Hepatocyte (in vitro differentiated cells): ENCODE data around the gene FAM217A. TPM values are rescaled to one million over a fixed set of nuclear protein-coding genes. Genes with fewer than 3 reads are reported as not detected.
A peak's percentile ranks its signal among the peaks of the same experiment; 100 is the strongest.

Source experiments
- DNase-seq: peaks from one replicate; pipeline ENCODE4 v3.0.0-alpha.2; 2016; ENCODE audit warnings: low spot score
- H2AFZ ChIP-seq: fragments of 200-600 bp; sonication (generic); 2 replicates; pipeline ENCODE4 v1.6.0; 2016; ENCODE audit warnings: antibody characterized with exemption, mild to moderate bottlenecking
- H3K27ac ChIP-seq: fragments of 200-600 bp; sonication (generic); 2 replicates; pipeline ENCODE4 v1.5.1; 2016; ENCODE audit warnings: mild to moderate bottlenecking
- H3K27me3 ChIP-seq: fragments of 200-600 bp; sonication (generic); 2 replicates; pipeline ENCODE4 v1.6.1; 2016
- H3K36me3 ChIP-seq: fragments of 200-600 bp; sonication (generic); replicated peaks from 2 replicates; pipeline ENCODE4 v1.5.1; 2016; ENCODE audit warnings: low read depth; ENCODE audit not compliant: insufficient read depth
- H3K4me1 ChIP-seq: fragments of 200-600 bp; sonication (generic); 2 replicates; pipeline ENCODE4 v1.5.1; 2016; ENCODE audit warnings: mild to moderate bottlenecking, moderate library complexity; ENCODE audit not compliant: insufficient read depth
- H3K4me2 ChIP-seq: fragments of 200-600 bp; sonication (generic); 2 replicates; pipeline ENCODE4 v1.6.0; 2016
- H3K4me3 ChIP-seq: fragments of 200-600 bp; sonication (generic); 2 replicates; pipeline ENCODE4 v1.5.1; 2016; ENCODE audit warnings: mild to moderate bottlenecking
- H3K79me2 ChIP-seq: fragments of 200-600 bp; sonication (generic); 2 replicates; pipeline ENCODE4 v1.6.0; 2017; ENCODE audit warnings: mild to moderate bottlenecking
- H3K9me2 ChIP-seq: fragments of 200-600 bp; sonication (generic); replicated peaks from 2 replicates; pipeline ENCODE4 v1.6.0; 2017; ENCODE audit warnings: mild to moderate bottlenecking; ENCODE audit not compliant: insufficient read depth
- H3K9me3 ChIP-seq: fragments of 200-600 bp; sonication (generic); 2 replicates; pipeline ENCODE4 v1.5.1; 2016; ENCODE audit warnings: low read depth, mild to moderate bottlenecking
- H4K20me1 ChIP-seq: fragments of 200-600 bp; sonication (generic); 2 replicates; pipeline ENCODE4 v1.6.0; 2016; ENCODE audit warnings: mild to moderate bottlenecking; ENCODE audit not compliant: insufficient read depth, poor library complexity, severe bottlenecking
- EZH2 ChIP-seq: fragments of 200-600 bp; sonication (generic); IDR thresholded peaks from 2 replicates; pipeline ENCODE4 v1.6.1; 2016; ENCODE audit warnings: antibody characterized with exemption, mild to moderate bottlenecking, borderline replicate concordance
- EZH2phosphoT487 ChIP-seq: fragments of 200-600 bp; sonication (generic); IDR thresholded peaks from one replicate; pipeline ENCODE4 v1.6.1; 2018; ENCODE audit warnings: antibody characterized with exemption, mild to moderate bottlenecking, low read depth, moderate library complexity; ENCODE audit not compliant: unreplicated experiment, severe bottlenecking
- WGBS: methylation state at CpG from one replicate; pipeline ENCODE4 v1.1.6; 2016; ENCODE audit warnings: low lambda C conversion rate; ENCODE audit errors: missing lambda C conversion rate; 5-methylcytosine and 5-hydroxymethylcytosine counted together
- polyA plus RNA-seq: library from polyadenylated mRNA; unstranded; fragments of >200 nt; fragmentation: Nextera tagmentation; extraction: Ambion mirVana; gene quantifications from 2 replicates; pipeline ENCODE4 v1.2.1, GENCODE V29; 2016
- total RNA-seq: library from RNA; depleted of rRNA; stranded (reverse); fragments of >200 nt; gene quantifications from 2 replicates; pipeline ENCODE4 v1.2.3, GENCODE V29; 2014
- TF ChIP-seq, protein P1 (sequence below): fragments of 200-600 bp; sonication (generic); IDR thresholded peaks from 2 replicates; pipeline ENCODE4 v1.5.1; 2016; ENCODE audit warnings: antibody characterized with exemption, mild to moderate bottlenecking; ENCODE audit not compliant: poor library complexity

Gene FAM217A
- total and polyA plus RNA-seq, 2 experiments from 2014 or later = not detected

GRCh38 chr6:4102687-4103244 lies 23.8 kb upstream of the FAM217A start:
- no peaks in the 10 kb centered on the region for H4K20me1 ChIP-seq
- H3K27me3 ChIP-seq = no peaks in the 10 kb centered on the region
- peak overlapping the region; percentile 41 for H3K27ac ChIP-seq
- peaks cover 14% of the 10 kb centered on the region for H3K4me1 ChIP-seq
- H3K4me3 ChIP-seq = no peak overlapping the region
- no peak overlapping the region for H3K4me2 ChIP-seq
- no peaks in the 10 kb centered on the region for H3K79me2 ChIP-seq
- peak overlapping the region; percentile 38 for H2AFZ ChIP-seq
- no peaks in the 10 kb centered on the region for H3K9me3 ChIP-seq
- DNase-seq = no peak
- TF ChIP-seq EZH2phosphoT487 (no peak), EZH2 (no peak)
- TF ChIP-seq, protein P1, sequence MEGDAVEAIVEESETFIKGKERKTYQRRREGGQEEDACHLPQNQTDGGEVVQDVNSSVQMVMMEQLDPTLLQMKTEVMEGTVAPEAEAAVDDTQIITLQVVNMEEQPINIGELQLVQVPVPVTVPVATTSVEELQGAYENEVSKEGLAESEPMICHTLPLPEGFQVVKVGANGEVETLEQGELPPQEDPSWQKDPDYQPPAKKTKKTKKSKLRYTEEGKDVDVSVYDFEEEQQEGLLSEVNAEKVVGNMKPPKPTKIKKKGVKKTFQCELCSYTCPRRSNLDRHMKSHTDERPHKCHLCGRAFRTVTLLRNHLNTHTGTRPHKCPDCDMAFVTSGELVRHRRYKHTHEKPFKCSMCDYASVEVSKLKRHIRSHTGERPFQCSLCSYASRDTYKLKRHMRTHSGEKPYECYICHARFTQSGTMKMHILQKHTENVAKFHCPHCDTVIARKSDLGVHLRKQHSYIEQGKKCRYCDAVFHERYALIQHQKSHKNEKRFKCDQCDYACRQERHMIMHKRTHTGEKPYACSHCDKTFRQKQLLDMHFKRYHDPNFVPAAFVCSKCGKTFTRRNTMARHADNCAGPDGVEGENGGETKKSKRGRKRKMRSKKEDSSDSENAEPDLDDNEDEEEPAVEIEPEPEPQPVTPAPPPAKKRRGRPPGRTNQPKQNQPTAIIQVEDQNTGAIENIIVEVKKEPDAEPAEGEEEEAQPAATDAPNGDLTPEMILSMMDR = no peak
- H3K9me2 ChIP-seq = no peaks in the 10 kb centered on the region
- no peaks in the 10 kb centered on the region for H3K36me3 ChIP-seq
- WGBS = 49% methylated on average over 6 of the region's 6 CpGs

DNA sequence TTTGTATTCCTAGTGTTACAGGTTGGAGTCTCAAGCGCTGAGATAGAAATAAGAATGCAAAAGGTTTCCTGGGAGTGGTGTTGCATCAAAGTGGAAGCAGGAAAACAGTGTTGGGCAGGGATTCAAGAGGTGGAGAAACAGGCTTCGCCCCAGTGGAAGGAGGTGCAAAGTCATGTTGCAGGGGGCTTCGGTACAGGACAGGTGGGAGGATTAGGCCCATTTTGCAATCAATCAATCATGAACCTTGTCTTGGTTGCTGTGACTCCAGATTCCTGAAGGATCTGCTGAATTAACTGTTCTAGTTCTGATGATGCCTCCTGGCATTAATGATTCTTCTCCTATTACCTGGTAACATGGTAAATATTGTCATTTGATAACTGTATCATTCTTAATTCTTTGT lies 22.4 kb upstream of the FAM217A start:
- Histone ChIP-seq H3K9me3 (no peaks in the 10 kb centered on the region), H3K27me3 (no peaks in the 10 kb centered on the region), H3K79me2 (no peaks in the 10 kb centered on the region), H3K27ac (no peak overlapping the region), H3K36me3 (no peaks in the 10 kb centered on the region), H2AFZ (no peak overlapping the region), H3K4me1 (peaks cover 14% of the 10 kb centered on the region), H3K9me2 (no peaks in the 10 kb centered on the region), H3K4me2 (no peak overlapping the region), H3K4me3 (no peak overlapping the region), H4K20me1 (no peaks in the 10 kb centered on the region)
- TF ChIP-seq EZH2 (no peak), EZH2phosphoT487 (no peak)
- TF ChIP-seq, protein P1 = no peak
- no peak for DNase-seq
- WGBS = 89% methylated on average over 3 of the region's 3 CpGs

- Histone ChIP-seq H3K9me3 (no peaks in the 10 kb centered on the region), H4K20me1 (no peaks in the 10 kb centered on the region), H3K9me2 (no peaks in the 10 kb centered on the region), H3K4me2 (no peak overlapping the region), H3K79me2 (no peaks in the 10 kb centered on the region), H3K27me3 (no peaks in the 10 kb centered on the region), H3K4me3 (no peak overlapping the region), H3K4me1 (peaks cover 14% of the 10 kb centered on the region), H2AFZ (no peak overlapping the region), H3K36me3 (no peaks in the 10 kb centered on the region), H3K27ac (no peak overlapping the region)
- WGBS = 87% methylated on average over 5 of the region's 5 CpGs
- no peak for DNase-seq
- TF ChIP-seq, protein P1 = no peak
- TF ChIP-seq EZH2phosphoT487 = no peak
- TF ChIP-seq EZH2 = no peak
Measured at GRCh38 chr6:4100655-4101054, 21.7 kb upstream of the FAM217A start.

DNA sequence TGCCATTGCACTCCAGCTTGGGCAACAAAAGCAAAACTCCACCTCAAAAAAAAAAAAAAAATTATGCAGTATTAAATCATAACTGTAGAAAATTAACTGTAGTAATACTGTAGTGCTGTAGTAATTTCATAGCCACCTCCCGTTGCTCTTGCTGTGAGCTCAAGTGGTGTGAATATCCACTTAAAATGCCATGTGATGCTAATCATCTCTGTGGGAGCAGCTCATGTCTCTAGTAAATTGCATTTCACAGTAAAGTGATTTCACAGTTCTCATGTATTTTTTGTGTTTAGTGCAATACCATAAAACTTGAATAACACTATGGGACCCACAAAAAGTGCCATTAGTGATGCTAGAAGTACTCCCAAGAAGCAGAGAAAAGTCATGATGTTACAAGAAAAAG lies 14.4 kb upstream of the FAM217A start:
- Histone ChIP-seq H3K27me3 (no peaks in the 10 kb centered on the region), H3K9me3 (no peaks in the 10 kb centered on the region), H3K4me3 (no peak overlapping the region), H3K4me1 (peaks cover 5% of the 10 kb centered on the region), H3K4me2 (no peak overlapping the region), H3K9me2 (no peaks in the 10 kb centered on the region), H3K79me2 (no peaks in the 10 kb centered on the region), H2AFZ (no peak overlapping the region), H3K27ac (no peak overlapping the region), H4K20me1 (no peaks in the 10 kb centered on the region), H3K36me3 (no peaks in the 10 kb centered on the region)
- DNase-seq = no peak
- TF ChIP-seq EZH2phosphoT487 = no peak
- TF ChIP-seq EZH2 = no peak
- TF ChIP-seq, protein P1 = no peak
- WGBS = 72% methylated on average over 1 of the region's 1 CpG
